ENCODE data around the gene NPEPL1.
"Not testable (repeated sequence)": the region's sequence is repeated elsewhere in the genome, so short reads cannot be mapped to it uniquely, and the experiment has no call there.

NPEPL1 gene

DNA sequence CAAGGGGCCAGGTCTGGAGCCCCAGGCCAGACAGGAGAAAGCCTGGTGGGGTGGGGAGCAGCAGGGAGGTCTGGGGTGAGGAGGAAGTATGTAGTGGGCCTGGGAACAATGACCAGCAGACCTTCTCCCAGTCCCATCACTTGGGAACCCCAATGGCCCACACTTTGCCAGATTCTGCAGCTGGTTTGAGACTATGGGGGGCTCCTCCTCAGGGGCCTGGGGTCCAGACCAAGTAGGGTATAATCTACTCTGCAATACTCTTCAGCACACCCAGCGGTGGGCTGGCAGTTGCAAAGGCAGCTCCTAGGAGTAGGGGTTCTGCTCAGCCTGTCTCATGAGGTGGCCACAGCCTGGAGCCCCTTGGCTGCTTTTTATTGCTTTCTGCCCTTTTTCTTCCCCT, 52.8 kb downstream of the NPEPL1 start:
- DNase-seq: no peak

- DNase-seq: no peak
Observed at GRCh38 chr20:58746620-58747019, 54.0 kb downstream of the NPEPL1 start.

- DNase-seq: no peak
Observed at GRCh38 chr20:58747211-58747610, 54.6 kb downstream of the NPEPL1 start.

DNA sequence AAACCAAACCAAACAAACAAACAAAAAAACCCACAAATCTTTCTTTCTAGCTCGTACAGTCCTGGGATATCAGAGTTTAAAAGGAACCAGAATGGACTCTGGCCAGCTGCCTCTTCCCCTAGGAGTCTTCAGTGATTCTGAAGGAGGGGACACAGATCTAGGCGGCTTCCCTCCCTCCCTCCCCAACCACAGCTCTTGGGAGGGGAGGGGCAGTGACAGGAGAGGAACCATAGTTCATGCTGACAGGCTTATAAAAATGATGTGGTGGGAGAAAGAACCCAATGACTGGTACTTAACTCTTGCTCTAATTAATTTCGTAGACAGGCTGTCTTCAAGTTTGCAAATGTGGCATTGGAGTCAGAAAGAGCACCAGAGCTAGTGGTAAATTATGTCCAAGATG, 56.0 kb downstream of the NPEPL1 start:
- no peak for DNase-seq

DNA sequence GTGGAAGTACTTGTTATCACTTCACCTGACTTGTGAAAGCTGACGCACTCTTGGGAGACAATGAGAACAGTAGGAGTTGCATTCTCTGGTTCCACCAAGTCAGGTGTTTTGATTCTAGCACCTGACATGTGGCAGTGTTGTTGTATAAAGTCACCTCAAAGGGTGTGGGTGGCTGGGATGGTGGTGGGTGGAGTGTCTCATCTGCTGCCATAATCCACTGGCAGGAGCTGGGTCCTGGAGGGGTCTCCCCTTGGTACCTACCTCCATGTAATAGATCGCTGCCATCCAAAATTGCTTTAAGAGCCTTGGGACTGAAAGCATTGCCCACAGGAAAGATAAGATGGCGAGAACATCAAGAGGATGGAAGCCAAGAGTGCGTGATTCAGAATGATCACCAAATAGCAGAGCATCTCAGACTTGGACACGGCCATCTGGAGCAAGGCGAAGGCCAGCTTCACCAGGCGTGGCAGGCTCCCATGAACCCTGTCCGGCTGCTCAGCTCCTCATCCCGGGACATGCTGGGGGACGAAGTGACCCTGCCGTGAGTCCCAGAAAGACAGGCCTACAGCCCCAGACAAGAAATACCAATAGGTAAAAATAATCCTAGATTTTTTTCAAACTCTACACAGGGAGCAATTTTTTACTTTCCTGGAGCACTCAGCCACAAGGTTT, 56.6 kb downstream of the NPEPL1 start:
- DNase-seq: no peak

- DNase-seq: no peak
Observed at GRCh38 chr20:58749979-58750378, 57.4 kb downstream of the NPEPL1 start.

DNA sequence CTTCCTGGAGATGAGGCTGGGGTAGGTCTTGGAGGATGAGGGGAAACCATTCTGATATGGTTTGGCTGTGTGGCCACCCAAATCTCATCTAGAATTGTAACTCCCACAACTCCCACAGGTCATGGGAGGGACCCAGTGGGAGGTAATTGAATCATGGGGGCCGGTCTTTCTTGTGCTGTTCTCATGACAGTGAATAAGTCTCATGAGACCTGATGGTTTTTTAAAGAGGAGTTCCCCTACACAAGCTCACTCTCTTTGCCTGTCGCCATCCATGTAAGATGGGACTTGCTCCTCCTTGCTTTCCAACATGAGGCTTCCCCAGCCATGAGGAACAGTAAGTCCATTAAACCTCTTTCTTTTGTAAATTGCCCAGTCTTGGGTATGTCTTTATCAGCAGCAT, 58.1 kb downstream of the NPEPL1 start:
- DNase-seq: not testable (repeated sequence)

GRCh38 chr20:58751979-58752378, 59.4 kb downstream of the NPEPL1 start:
- no peak for DNase-seq

DNA sequence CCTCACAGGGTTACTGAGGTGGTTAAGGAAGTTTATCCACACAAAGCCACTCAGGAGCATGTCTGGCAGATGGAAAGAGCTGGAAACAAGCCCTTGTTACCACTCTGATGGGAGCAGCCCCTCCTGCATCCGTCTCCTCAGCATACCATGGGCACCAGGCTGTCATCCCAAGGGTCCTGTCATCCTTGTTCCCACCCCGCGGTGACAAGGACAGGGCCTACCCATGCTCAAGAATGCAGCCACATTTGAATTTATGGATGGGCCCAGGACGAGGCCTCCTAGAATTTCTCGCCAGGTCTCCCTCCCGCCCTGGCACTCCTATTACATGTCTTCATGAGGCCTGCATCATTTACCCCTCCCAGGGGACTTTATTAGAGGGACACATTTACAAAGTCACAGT, 60.0 kb downstream of the NPEPL1 start:
- no peak for DNase-seq

- DNase-seq: no peak
Observed at GRCh38 chr20:58753267-58753921, 60.8 kb downstream of the NPEPL1 start.

DNA sequence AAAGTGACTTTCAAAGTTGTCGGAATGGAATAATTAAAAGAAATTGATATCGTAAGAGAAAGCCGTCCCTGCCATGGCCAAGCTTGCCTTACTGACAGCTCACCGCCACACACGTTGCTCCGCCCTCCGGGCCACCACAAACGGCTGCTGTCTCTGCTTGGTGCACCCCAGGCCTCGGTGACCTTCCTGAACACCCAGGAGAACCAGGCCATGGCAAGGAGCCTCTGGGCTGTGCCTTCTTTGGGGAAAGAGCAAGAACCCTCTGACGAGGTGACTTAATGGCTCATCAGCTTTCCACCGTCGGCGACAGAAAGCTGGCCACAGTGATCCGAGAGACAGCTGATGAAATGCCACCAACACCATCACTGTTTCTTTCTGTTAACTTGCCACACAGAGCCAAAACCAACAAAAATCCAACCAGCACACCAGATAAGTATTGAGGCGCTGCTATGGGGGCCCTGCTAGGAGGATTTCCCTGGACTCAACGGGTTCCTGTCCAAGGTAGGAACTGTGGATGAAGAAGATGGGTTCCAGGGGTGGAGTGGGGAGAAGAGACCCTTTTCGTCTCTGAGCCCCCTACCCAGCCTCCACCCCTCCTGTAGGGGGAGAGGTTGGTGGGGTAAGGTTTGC, 61.4 kb downstream of the NPEPL1 start:
- no peak for DNase-seq

GRCh38 chr20:58754584-58754983, 62.0 kb downstream of the NPEPL1 start:
- DNase-seq: no peak

GRCh38 chr20:58755062-58755697, 62.6 kb downstream of the NPEPL1 start:
- no peak for DNase-seq

- no peak for DNase-seq
Observed at GRCh38 chr20:58755766-58756449, 63.3 kb downstream of the NPEPL1 start.

- DNase-seq: no peak
Observed at GRCh38 chr20:58756450-58756775, 63.8 kb downstream of the NPEPL1 start.

DNA sequence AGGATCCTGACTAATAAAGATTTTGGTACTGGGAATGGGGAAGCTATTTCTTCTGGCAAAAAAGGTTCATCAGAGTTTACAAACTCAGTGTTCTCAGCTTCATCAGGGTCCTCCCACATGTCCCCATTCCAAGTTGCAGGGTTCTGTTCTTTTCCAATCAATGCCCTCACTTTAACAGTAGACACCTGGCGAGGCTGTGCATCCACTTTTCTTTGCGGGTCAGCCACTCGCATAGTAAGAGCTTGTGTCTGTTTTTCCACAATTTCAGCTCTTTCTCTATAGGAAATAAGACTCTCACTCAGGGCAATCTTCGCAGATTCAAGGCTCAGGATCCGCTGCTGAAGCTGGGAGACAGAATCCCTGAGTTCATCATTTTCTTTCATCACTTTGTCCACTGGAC, 65.0 kb downstream of the NPEPL1 start:
- DNase-seq: not testable (repeated sequence)

- DNase-seq: no peak
Observed at GRCh38 chr20:58759947-58760346, 67.3 kb downstream of the NPEPL1 start.

DNA sequence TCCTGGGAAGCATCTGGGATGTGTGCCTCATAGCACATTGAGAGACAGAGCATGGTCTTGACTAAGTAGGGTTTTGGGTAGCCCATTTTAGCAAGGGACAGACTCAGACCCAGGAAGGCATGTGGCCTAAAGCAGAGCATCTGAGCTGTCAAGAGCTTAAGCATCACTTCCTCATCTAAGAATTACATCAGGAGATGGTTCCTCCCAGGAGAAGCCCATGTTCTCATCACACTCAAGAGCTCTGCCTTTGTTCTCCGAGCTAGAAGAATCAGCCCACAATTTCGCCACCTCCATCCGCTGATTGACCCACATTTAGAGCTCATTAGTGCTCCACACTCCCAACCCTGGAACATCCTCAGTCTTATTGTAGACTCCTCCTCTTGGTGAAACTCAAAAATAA, 68.3 kb downstream of the NPEPL1 start:
- no peak for DNase-seq

DNA sequence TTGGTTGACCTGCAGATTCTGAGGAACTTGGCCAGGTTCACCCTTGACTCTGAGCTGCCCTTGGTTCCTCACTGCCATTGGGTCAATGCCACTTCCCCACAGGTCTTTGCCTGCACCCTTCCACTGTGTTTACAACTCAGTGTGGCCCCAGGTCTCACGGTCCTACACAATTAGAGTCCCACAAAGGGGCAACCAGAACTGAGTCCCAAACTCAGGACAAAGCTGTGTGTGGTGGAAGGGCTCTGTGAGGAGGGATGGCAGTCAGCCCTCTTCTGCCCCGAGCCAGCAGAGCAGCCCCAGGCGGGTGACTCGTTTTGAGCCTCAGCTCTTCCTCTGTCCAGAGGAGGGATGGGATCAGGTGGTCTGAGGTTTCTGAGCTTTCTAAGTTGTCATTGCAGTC, 69.5 kb downstream of the NPEPL1 start:
- DNase-seq: no peak

DNA sequence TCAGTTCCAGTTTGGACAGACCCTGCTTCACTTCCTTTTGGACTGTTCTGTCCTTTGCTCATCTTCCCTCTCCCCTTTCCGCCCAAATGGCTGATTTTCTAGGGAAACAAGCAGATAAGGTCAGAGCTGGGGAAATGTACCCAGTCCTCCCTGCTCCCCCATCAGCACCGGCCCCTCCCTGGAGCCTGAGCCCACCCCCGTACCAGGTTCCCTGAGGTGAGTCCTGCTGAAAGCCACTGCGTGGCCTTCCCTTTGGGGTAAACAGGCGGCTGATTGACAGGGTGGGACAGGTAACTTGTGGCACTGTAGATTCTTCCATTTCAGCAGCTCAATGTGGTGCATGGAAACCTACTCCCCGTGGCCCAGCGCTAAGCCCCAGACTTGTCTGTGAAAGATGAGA, 70.5 kb downstream of the NPEPL1 start:
- DNase-seq: no peak

All from activated CD4-positive, alpha-beta T cell treated with anti-CD3 and anti-CD28 coated beads, Interleukin-2, amount 50 U/mL, for 48 hours (primary cell).